ENCODE data around the gene GTF2A1. TPM values are rescaled to one million over a fixed set of nuclear protein-coding genes. Genes with fewer than 3 reads are reported as not detected.

GTF2A1 gene
- total RNA-seq, 1 experiment from 2014 or later = 34.4 TPM

GRCh38 chr14:81252278-81252677, 31.5 kb upstream of the GTF2A1 start:
- POLR2A ChIA-PET = no interaction called here

GRCh38 chr14:81247271-81247766, 26.6 kb upstream of the GTF2A1 start:
- Histone ChIP-seq H3K27ac (ENCODE audit: low read length) (no peak overlapping the region), H3K4me3 (ENCODE audit: low read depth in 2 of 2, low read length in 2 of 2) (no peak overlapping the region), H3K27me3 (ENCODE audit: control insufficient read depth, insufficient read depth, low read length) (no peaks in the 10 kb centered on the region), H3K36me3 (ENCODE audit: control insufficient read depth, insufficient read depth, low read length) (no peaks in the 10 kb centered on the region), H3K4me1 (ENCODE audit: control insufficient read depth, insufficient read depth, low read length) (no peaks in the 10 kb centered on the region), H3K9me3 (ENCODE audit: control insufficient read depth, insufficient read depth, low read depth, low read length) (no peaks in the 10 kb centered on the region)
- no TSS peak for BruUV-seq (replicated peaks)
- ChIA-PET POLR2A (no interaction called here), CTCF (no interaction called here)
- TF ChIP-seq CTCF (IDR thresholded peaks at IDR 0.05) (no peak), SIN3A (IDR thresholded peaks at IDR 0.05; ENCODE audit: borderline replicate concordance, insufficient read depth, low read depth, low read length) (no peak), POLR2AphosphoS5 (IDR thresholded peaks at IDR 0.05; ENCODE audit: low read depth, low read length) (no peak), REST (IDR thresholded peaks at IDR 0.05; ENCODE audit: insufficient read depth in 1 of 2, low read depth in 2 of 2, low read length in 1 of 2) (no peak), TCF7L2 (IDR thresholded peaks at IDR 0.05; ENCODE audit: low read depth, low read length) (no peak)
- no peak for DNase-seq (ENCODE audit: low read depth, low spot score)
- in situ Hi-C loops (cut with HindIII; ENCODE audit: low pct_unique_long_range_greater_than_20kb, low sequenced_read_pairs) = no loop called here
- intact Hi-C loops (cut with micrococcal nuclease; ENCODE audit: unreplicated experiment) = no loop called here
- no peak for ATAC-seq

More at GRCh38 chr14:81252278-81252677, 31.5 kb upstream of the GTF2A1 start:
- no peak for TF ChIP-seq POLR2AphosphoS5 (IDR thresholded peaks at IDR 0.05; ENCODE audit: low read depth, low read length)
- no peak for TF ChIP-seq REST (IDR thresholded peaks at IDR 0.05; ENCODE audit: insufficient read depth in 1 of 2, low read depth in 2 of 2, low read length in 1 of 2)
- no peak for TF ChIP-seq CTCF (IDR thresholded peaks at IDR 0.05)
- no peak for TF ChIP-seq TCF7L2 (IDR thresholded peaks at IDR 0.05; ENCODE audit: low read depth, low read length)
- TF ChIP-seq SIN3A (IDR thresholded peaks at IDR 0.05; ENCODE audit: borderline replicate concordance, insufficient read depth, low read depth, low read length) = no peak
- Histone ChIP-seq H3K27me3 (ENCODE audit: control insufficient read depth, insufficient read depth, low read length) (no peaks in the 10 kb centered on the region; the same call in 1 of the 2 replicates), H3K36me3 (ENCODE audit: control insufficient read depth, insufficient read depth, low read length) (no peaks in the 10 kb centered on the region), H3K27ac (ENCODE audit: low read length) (no peak overlapping the region), H3K9me3 (ENCODE audit: control insufficient read depth, insufficient read depth, low read depth, low read length) (no peaks in the 10 kb centered on the region), H3K4me1 (ENCODE audit: control insufficient read depth, insufficient read depth, low read length) (no peaks in the 10 kb centered on the region), H3K4me3 (ENCODE audit: low read depth in 2 of 2, low read length in 2 of 2) (no peak overlapping the region)
- DNase-seq (ENCODE audit: low read depth, low spot score) (no peak), ATAC-seq (no peak)
- intact Hi-C loops (cut with micrococcal nuclease; ENCODE audit: unreplicated experiment) = no loop called here
- BruUV-seq (replicated peaks) = no TSS peak
- in situ Hi-C loops (cut with HindIII; ENCODE audit: low pct_unique_long_range_greater_than_20kb, low sequenced_read_pairs) = no loop called here
- CTCF ChIA-PET = no interaction called here

All from Panc1 (cell line).